Measurements from ENCODE around the gene DNAJA3. TPM values are rescaled to one million over a fixed set of nuclear protein-coding genes. Genes with fewer than 3 reads are reported as not detected.

Gene DNAJA3
- total and polyA plus RNA-seq, 9 of the 15 experiments (the other 6 are each of a cell fraction or from before 2014, with no cell fraction given), result 8.1 to 105 (median 79.0) TPM

GRCh38 chr16:4426021-4426684 lies 485 bp downstream of the DNAJA3 start (continued):
- TF ChIP-seq, protein P1, sequence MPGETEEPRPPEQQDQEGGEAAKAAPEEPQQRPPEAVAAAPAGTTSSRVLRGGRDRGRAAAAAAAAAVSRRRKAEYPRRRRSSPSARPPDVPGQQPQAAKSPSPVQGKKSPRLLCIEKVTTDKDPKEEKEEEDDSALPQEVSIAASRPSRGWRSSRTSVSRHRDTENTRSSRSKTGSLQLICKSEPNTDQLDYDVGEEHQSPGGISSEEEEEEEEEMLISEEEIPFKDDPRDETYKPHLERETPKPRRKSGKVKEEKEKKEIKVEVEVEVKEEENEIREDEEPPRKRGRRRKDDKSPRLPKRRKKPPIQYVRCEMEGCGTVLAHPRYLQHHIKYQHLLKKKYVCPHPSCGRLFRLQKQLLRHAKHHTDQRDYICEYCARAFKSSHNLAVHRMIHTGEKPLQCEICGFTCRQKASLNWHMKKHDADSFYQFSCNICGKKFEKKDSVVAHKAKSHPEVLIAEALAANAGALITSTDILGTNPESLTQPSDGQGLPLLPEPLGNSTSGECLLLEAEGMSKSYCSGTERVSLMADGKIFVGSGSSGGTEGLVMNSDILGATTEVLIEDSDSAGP (CRISPR knock-in tag; IDR thresholded peaks at IDR 0.05), result 0 out of 2 replicates have a peak, but pooled peaks have one; percentile 51
- TF ChIP-seq, protein P2, sequence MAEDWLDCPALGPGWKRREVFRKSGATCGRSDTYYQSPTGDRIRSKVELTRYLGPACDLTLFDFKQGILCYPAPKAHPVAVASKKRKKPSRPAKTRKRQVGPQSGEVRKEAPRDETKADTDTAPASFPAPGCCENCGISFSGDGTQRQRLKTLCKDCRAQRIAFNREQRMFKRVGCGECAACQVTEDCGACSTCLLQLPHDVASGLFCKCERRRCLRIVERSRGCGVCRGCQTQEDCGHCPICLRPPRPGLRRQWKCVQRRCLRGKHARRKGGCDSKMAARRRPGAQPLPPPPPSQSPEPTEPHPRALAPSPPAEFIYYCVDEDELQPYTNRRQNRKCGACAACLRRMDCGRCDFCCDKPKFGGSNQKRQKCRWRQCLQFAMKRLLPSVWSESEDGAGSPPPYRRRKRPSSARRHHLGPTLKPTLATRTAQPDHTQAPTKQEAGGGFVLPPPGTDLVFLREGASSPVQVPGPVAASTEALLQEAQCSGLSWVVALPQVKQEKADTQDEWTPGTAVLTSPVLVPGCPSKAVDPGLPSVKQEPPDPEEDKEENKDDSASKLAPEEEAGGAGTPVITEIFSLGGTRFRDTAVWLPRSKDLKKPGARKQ (CRISPR knock-in tag; IDR thresholded peaks at IDR 0.05), result no peak
- TF ChIP-seq SREBF1 (IDR thresholded peaks at IDR 0.05; ENCODE audit: borderline replicate concordance, low read depth, low read length), result no peak
- TF ChIP-seq ELF1 (tag; IDR thresholded peaks at IDR 0.05), result no peak
- TF ChIP-seq HNRNPK (IDR thresholded peaks at IDR 0.05; ENCODE audit: low read depth, low read length, poor library complexity, severe bottlenecking), result no peak
- no peak for TF ChIP-seq CBX5 (IDR thresholded peaks at IDR 0.05; ENCODE audit: borderline replicate concordance, low read depth)
- TF ChIP-seq E2F3 (CRISPR knock-in tag; IDR thresholded peaks at IDR 0.05), result no peak
- TF ChIP-seq CHD1 (IDR thresholded peaks at IDR 0.05; ENCODE audit: low read length), result peak; percentile 87
- TF ChIP-seq XRCC5 (IDR thresholded peaks at IDR 0.05; ENCODE audit: low read depth, low read length), result no peak
- no peak for TF ChIP-seq MCM2 (IDR thresholded peaks at IDR 0.05; ENCODE audit: low read depth)
- no peak for TF ChIP-seq THRB (CRISPR knock-in tag; conservative IDR thresholded peaks at IDR 0.05)
- TF ChIP-seq HLTF (IDR thresholded peaks at IDR 0.05), result 0 out of 2 replicates have a peak, but pooled peaks have one; percentile 59
- TF ChIP-seq ZNF583 (CRISPR knock-in tag; IDR thresholded peaks at IDR 0.05), result no peak
- TF ChIP-seq, protein P3, sequence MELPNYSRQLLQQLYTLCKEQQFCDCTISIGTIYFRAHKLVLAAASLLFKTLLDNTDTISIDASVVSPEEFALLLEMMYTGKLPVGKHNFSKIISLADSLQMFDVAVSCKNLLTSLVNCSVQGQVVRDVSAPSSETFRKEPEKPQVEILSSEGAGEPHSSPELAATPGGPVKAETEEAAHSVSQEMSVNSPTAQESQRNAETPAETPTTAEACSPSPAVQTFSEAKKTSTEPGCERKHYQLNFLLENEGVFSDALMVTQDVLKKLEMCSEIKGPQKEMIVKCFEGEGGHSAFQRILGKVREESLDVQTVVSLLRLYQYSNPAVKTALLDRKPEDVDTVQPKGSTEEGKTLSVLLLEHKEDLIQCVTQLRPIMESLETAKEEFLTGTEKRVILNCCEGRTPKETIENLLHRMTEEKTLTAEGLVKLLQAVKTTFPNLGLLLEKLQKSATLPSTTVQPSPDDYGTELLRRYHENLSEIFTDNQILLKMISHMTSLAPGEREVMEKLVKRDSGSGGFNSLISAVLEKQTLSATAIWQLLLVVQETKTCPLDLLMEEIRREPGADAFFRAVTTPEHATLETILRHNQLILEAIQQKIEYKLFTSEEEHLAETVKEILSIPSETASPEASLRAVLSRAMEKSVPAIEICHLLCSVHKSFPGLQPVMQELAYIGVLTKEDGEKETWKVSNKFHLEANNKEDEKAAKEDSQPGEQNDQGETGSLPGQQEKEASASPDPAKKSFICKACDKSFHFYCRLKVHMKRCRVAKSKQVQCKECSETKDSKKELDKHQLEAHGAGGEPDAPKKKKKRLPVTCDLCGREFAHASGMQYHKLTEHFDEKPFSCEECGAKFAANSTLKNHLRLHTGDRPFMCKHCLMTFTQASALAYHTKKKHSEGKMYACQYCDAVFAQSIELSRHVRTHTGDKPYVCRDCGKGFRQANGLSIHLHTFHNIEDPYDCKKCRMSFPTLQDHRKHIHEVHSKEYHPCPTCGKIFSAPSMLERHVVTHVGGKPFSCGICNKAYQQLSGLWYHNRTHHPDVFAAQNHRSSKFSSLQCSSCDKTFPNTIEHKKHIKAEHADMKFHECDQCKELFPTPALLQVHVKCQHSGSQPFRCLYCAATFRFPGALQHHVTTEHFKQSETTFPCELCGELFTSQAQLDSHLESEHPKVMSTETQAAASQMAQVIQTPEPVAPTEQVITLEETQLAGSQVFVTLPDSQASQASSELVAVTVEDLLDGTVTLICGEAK (IDR thresholded peaks at IDR 0.05), result no peak
- TF ChIP-seq, protein P3 (CRISPR knock-in tag; IDR thresholded peaks at IDR 0.05), result no peak
